K562 (cell line): Measurements from ENCODE around the gene DRAXIN. TPM values are rescaled to one million over a fixed set of nuclear protein-coding genes. Genes with fewer than 3 reads are reported as not detected.

Experiments used
- ARID3A ChIP-seq: IDR thresholded peaks from 2 replicates; pipeline ENCODE4 v1.6.1; 2012; ENCODE audit warnings: low read depth, low read length, improper control_type of control experiment, borderline replicate concordance
- CBX5 ChIP-seq: IDR thresholded peaks from 2 replicates; pipeline ENCODE4 v1.6.1; 2014; ENCODE audit warnings: low read depth, borderline replicate concordance
- CEBPB ChIP-seq: fragments of 450-650 bp; IDR thresholded peaks from 2 replicates; pipeline ENCODE4 v1.6.1; 2016; ENCODE audit warnings: missing genetic modification characterization, missing compliant biosample characterization
- CEBPG ChIP-seq, 3 experiments: fragments of 200-800 bp in 1 of 3; sonication (Bioruptor generic) in 1 of 3; sonication (generic) in 1 of 3; formaldehyde crosslinking in 1 of 3; IDR thresholded peaks in 2 of 3; conservative IDR thresholded peaks in 1 of 3; 2 replicates each; pipeline versions ENCODE4 v1.6.1 to v1.8.0; 2016 to 2022; ENCODE audit warnings: missing compliant biosample characterization in 2 of 3, missing genetic modification characterization in 2 of 3, mild to moderate bottlenecking in 1 of 3, missing genetic modification reagents in 1 of 3
- GABPB1 ChIP-seq: sonication (generic); formaldehyde crosslinking; IDR thresholded peaks from 2 replicates; pipeline ENCODE4 v1.8.0; 2022; ENCODE audit warnings: mild to moderate bottlenecking, missing genetic modification reagents
- GTF2F1 ChIP-seq: IDR thresholded peaks from 2 replicates; pipeline ENCODE4 v1.6.1; 2011; ENCODE audit warnings: low read depth, low read length, improper control_type of control experiment
- HCFC1 ChIP-seq: IDR thresholded peaks from 2 replicates; pipeline ENCODE4 v1.6.1; 2012; ENCODE audit warnings: low read depth, low read length, improper control_type of control experiment
- KAT7 ChIP-seq: sonication (generic); formaldehyde crosslinking; IDR thresholded peaks from 2 replicates; pipeline ENCODE4 v1.8.0; 2022; ENCODE audit warnings: missing genetic modification reagents, mild to moderate bottlenecking, borderline replicate concordance
- KLF6 ChIP-seq: fragments of 250-450 bp; sonication (Bioruptor Pico); IDR thresholded peaks from 2 replicates; pipeline ENCODE4 v1.4.0; 2020; ENCODE audit warnings: mild to moderate bottlenecking, moderate library complexity, borderline replicate concordance
- MCM5 ChIP-seq: fragments of 450-650 bp; IDR thresholded peaks from 2 replicates; pipeline ENCODE4 v1.6.1; 2016; ENCODE audit warnings: low read depth
- MLX ChIP-seq, 2 experiments: fragments of 450-650 bp in 1 of 2; sonication (generic) in 1 of 2; formaldehyde crosslinking; conservative IDR thresholded peaks; 2 replicates each; pipeline versions ENCODE4 v1.4.0 to v1.8.1; 2020 to 2022; ENCODE audit warnings: mild to moderate bottlenecking in 1 of 2, missing genetic modification reagents in 1 of 2
- NCOA6 ChIP-seq: fragments of 450-650 bp; IDR thresholded peaks from 2 replicates; pipeline ENCODE4 v1.6.1; 2017; ENCODE audit warnings: mild to moderate bottlenecking
- OTX1 ChIP-seq: fragments of 450-650 bp; formaldehyde crosslinking; IDR thresholded peaks from 2 replicates; pipeline ENCODE4 v1.4.0; 2022; ENCODE audit warnings: mild to moderate bottlenecking
- PREB ChIP-seq: sonication (generic); formaldehyde crosslinking; IDR thresholded peaks from 2 replicates; pipeline ENCODE4 v1.8.1; 2023; ENCODE audit warnings: mild to moderate bottlenecking, missing genetic modification reagents
- SMAD4 ChIP-seq: fragments of 250-450 bp; sonication (Bioruptor Pico); conservative IDR thresholded peaks from 2 replicates; pipeline ENCODE4 v1.8.0; 2021; ENCODE audit warnings: inconsistent platforms, mild to moderate bottlenecking, moderate library complexity
- SNIP1 ChIP-seq: fragments of 450-650 bp; IDR thresholded peaks from 2 replicates; pipeline ENCODE4 v1.7.1; 2017; ENCODE audit warnings: low read depth, mild to moderate bottlenecking
- SNRNP70 ChIP-seq: fragments of 200-400 bp; formaldehyde crosslinking; optimal IDR thresholded peaks from 2 replicates; pipeline ENCODE3; 2017; ENCODE audit warnings: low read depth, low read length
- TAF1 ChIP-seq: IDR thresholded peaks from 2 replicates; pipeline ENCODE4 v1.6.1; 2011; ENCODE audit warnings: mild to moderate bottlenecking, low read length, moderate library complexity; ENCODE audit not compliant: insufficient read depth, control insufficient read depth, severe bottlenecking; ENCODE audit errors: extremely low read depth
- ZBTB2 ChIP-seq: fragments of 450-650 bp; IDR thresholded peaks from 2 replicates; pipeline ENCODE4 v1.6.1; 2016; ENCODE audit warnings: antibody characterized with exemption
- ZFPM2 ChIP-seq: fragments of 250-450 bp; sonication (Bioruptor Pico); IDR thresholded peaks from 2 replicates; pipeline ENCODE4 v1.5.1; 2022; ENCODE audit warnings: mild to moderate bottlenecking
- ZNF146 ChIP-seq: IDR thresholded peaks from one replicate; pipeline ENCODE4 v1.6.1; 2018; ENCODE audit warnings: missing compliant biosample characterization; ENCODE audit not compliant: unreplicated experiment
- ZNF3 ChIP-seq: fragments of 250-450 bp; sonication (Bioruptor Pico); IDR thresholded peaks from 2 replicates; pipeline ENCODE4 v1.5.0; 2021; ENCODE audit warnings: mild to moderate bottlenecking, moderate library complexity
- ZNF324 ChIP-seq: fragments of 250-450 bp; sonication (Bioruptor Pico); IDR thresholded peaks from 2 replicates; pipeline ENCODE4 v1.4.0; 2020; ENCODE audit warnings: mild to moderate bottlenecking
- ZNF445 ChIP-seq: fragments of 250-450 bp; sonication (Bioruptor Pico); IDR thresholded peaks from 2 replicates; pipeline ENCODE4 v1.4.0; 2020; ENCODE audit warnings: low read depth, mild to moderate bottlenecking, moderate library complexity
- ZNF561 ChIP-seq: fragments of 450-650 bp; formaldehyde crosslinking; conservative IDR thresholded peaks from 2 replicates; pipeline ENCODE4 v1.4.0; 2020; ENCODE audit warnings: mild to moderate bottlenecking, moderate library complexity
- polyA plus RNA-seq, 8 experiments: library from polyadenylated mRNA; depleted of rRNA in 4 of 8; stranded (reverse) in 5 of 8; unstranded in 3 of 8; fragments of >200 nt; fragmentation: Nextera tagmentation in 2 of 8; fragmentation: Illumina TruSeq in 1 of 8; extraction: Ambion mirVana in 2 of 8; extraction: Trizol in 1 of 8; gene quantifications; 2 replicates each; pipeline versions ENCODE4 v1.2.1 to v1.2.3, GENCODE V29; 2011 to 2014; ENCODE audit warnings: inconsistent platforms in 1 of 8, missing spikeins in 1 of 8
- total RNA-seq, 7 experiments: library from RNA; depleted of rRNA in 6 of 7; stranded (reverse); fragments of >200 nt in 6 of 7; fragmentation: Illumina TruSeq in 2 of 7; extraction: Trizol in 2 of 7; gene quantifications; 2 replicates each; pipeline versions ENCODE4 v1.2.1 to v1.2.3, GENCODE V29; 2011 to 2021; ENCODE audit warnings: low replicate concordance in 1 of 7

The DRAXIN gene
- total and polyA plus RNA-seq, 9 of the 15 experiments (the other 6 are each of a cell fraction or from before 2014, with no cell fraction given): 0.01 to 0.04 (median 0.01) TPM; not detected in 6

GRCh38 chr1:11719313-11720032 lies 28.0 kb downstream of the DRAXIN start (continued):
- TF ChIP-seq TAF1 (no peak), CBX5 (no peak), MLX (CRISPR knock-in tag; conservative IDR thresholded peaks at IDR 0.05) (no peak), ZBTB2 (peak; percentile 80), KAT7 (CRISPR knock-in tag) (no peak), ZNF324 (CRISPR knock-in tag) (no peak), SMAD4 (CRISPR knock-in tag) (0 out of 2 replicates have a peak, but pooled peaks have one; percentile 17), SNRNP70 (no peak), OTX1 (no peak), ZNF445 (CRISPR knock-in tag) (no peak), ZNF561 (CRISPR knock-in tag) (no peak), KLF6 (CRISPR knock-in tag) (no peak), CEBPB (tag) (no peak), ARID3A (no peak), ZNF3 (CRISPR knock-in tag) (no peak), HCFC1 (peak; percentile 48; the same call in 1 of the 2 replicates), MCM5 (no peak), ZFPM2 (CRISPR knock-in tag) (no peak), PREB (peak; percentile 46; the same call in 1 of the 2 replicates), CEBPG (CRISPR knock-in tag; IDR thresholded peaks at IDR 0.05) (no peak), CEBPG (tag; conservative IDR thresholded peaks at IDR 0.05 in 1 of 2, IDR thresholded peaks at IDR 0.05 in 1 of 2) (no peak), GTF2F1 (no peak), ZNF146 (no peak), GABPB1 (CRISPR knock-in tag) (peak; percentile 71), NCOA6 (no peak), SNIP1 (no peak)
